VCaP (cell line): ENCODE data around the gene CEP131.

Experiments
- H3K27ac ChIP-seq: fragments of 450-650 bp; 2 replicates; pipeline ENCODE4 v1.5.1; 2017
- CTCF ChIP-seq: fragments of 450-650 bp; conservative IDR thresholded peaks from 2 replicates; pipeline ENCODE4 v1.5.1; 2017; ENCODE audit warnings: mild to moderate bottlenecking, moderate library complexity

The CEP131 gene

GRCh38 chr17:81193051-81193410 is 29.7 kb downstream of the CEP131 start:
- no peak for TF ChIP-seq CTCF

GRCh38 chr17:81192386-81193050 is 30.2 kb downstream of the CEP131 start:
- TF ChIP-seq CTCF: no peak
- no peak overlapping the region for H3K27ac ChIP-seq

More at GRCh38 chr17:81193051-81193410, 29.7 kb downstream of the CEP131 start:
- H3K27ac ChIP-seq: no peak overlapping the region

GRCh38 chr17:81191646-81192045 is 31.1 kb downstream of the CEP131 start:
- no peak overlapping the region for H3K27ac ChIP-seq
- TF ChIP-seq CTCF: no peak

GRCh38 chr17:81191116-81191515 is 31.6 kb downstream of the CEP131 start:
- TF ChIP-seq CTCF: no peak
- H3K27ac ChIP-seq: no peak overlapping the region

GRCh38 chr17:81190591-81190990 is 32.2 kb downstream of the CEP131 start:
- no peak for TF ChIP-seq CTCF
- H3K27ac ChIP-seq: no peak overlapping the region

GRCh38 chr17:81189670-81190530 is 32.9 kb downstream of the CEP131 start:
- H3K27ac ChIP-seq: no peak overlapping the region
- TF ChIP-seq CTCF: peak; percentile 70

GRCh38 chr17:81189016-81189415 is 33.7 kb downstream of the CEP131 start:
- TF ChIP-seq CTCF: no peak

More at GRCh38 chr17:81189016-81189415, 33.7 kb downstream of the CEP131 start:
- H3K27ac ChIP-seq: no peak overlapping the region
